DMS53 treated with DMSO at 0.1 percent for 48 hours (cell line): ENCODE measurements around the gene PRKACA.

Source experiments
- DNase-seq: peaks from one replicate; lab custom pipeline; 2025; ENCODE audit not compliant: unreplicated experiment; lab: John Stamatoyannopoulos, UW

Gene PRKACA

GRCh38 chr19:14073261-14073924, 44.2 kb downstream of the PRKACA start:
- DNase-seq = peak; percentile 34

- peak; percentile 46 for DNase-seq
Observed at GRCh38 chr19:14072535-14073260, 44.9 kb downstream of the PRKACA start, which contains the start of gene MISP3. Gene MISP3, plus strand, starts transcription at chr19:14072786. Its CDS starts 524 bp downstream, at chr19:14073310.

GRCh38 chr19:14070268-14071050, 47.1 kb downstream of the PRKACA start:
- no peak for DNase-seq

- DNase-seq = no peak
Observed at GRCh38 chr19:14066134-14066533, 51.4 kb downstream of the PRKACA start.

GRCh38 chr19:14063105-14063504, 54.5 kb downstream of the PRKACA start:
- no peak for DNase-seq

GRCh38 chr19:14062558-14062855, 55.1 kb downstream of the PRKACA start:
- no peak for DNase-seq

GRCh38 chr19:14061751-14062557, 55.6 kb downstream of the PRKACA start, which contains the start of gene PALM3:
Gene PALM3, minus strand, starts transcription at chr19:14062076. Its CDS starts 96 bp downstream, at chr19:14061980.
- no peak for DNase-seq

- DNase-seq = no peak
Observed at GRCh38 chr19:14061081-14061749, 56.3 kb downstream of the PRKACA start.

- DNase-seq = no peak
Observed at GRCh38 chr19:14059652-14060155, 57.9 kb downstream of the PRKACA start.

- no peak for DNase-seq
Observed at GRCh38 chr19:14059093-14059480, 58.5 kb downstream of the PRKACA start.

- no peak for DNase-seq
Observed at GRCh38 chr19:14058182-14059092, 59.1 kb downstream of the PRKACA start.

- no peak for DNase-seq
Observed at GRCh38 chr19:14056741-14057356, 60.7 kb downstream of the PRKACA start.

- DNase-seq = no peak
Observed at GRCh38 chr19:14056069-14056666, 61.4 kb downstream of the PRKACA start.

- DNase-seq = no peak
Observed at GRCh38 chr19:14055396-14055795, 62.2 kb downstream of the PRKACA start.

GRCh38 chr19:14054721-14055120, 62.8 kb downstream of the PRKACA start:
- no peak for DNase-seq

GRCh38 chr19:14054099-14054498, 63.5 kb downstream of the PRKACA start:
- DNase-seq = no peak

GRCh38 chr19:14053500-14053899, 64.1 kb downstream of the PRKACA start:
- DNase-seq = no peak

GRCh38 chr19:14053032-14053431, 64.5 kb downstream of the PRKACA start:
- no peak for DNase-seq
